HG03097 (cell line): ENCODE data around the gene KIAA1614.

Experiments used
- ATAC-seq: cut with Tn5 transposase; IDR thresholded peaks from one replicate; pipeline ENCODE4 v1.9.1; 2021; ENCODE audit not compliant: unreplicated experiment, low FRiP score

Gene KIAA1614

DNA sequence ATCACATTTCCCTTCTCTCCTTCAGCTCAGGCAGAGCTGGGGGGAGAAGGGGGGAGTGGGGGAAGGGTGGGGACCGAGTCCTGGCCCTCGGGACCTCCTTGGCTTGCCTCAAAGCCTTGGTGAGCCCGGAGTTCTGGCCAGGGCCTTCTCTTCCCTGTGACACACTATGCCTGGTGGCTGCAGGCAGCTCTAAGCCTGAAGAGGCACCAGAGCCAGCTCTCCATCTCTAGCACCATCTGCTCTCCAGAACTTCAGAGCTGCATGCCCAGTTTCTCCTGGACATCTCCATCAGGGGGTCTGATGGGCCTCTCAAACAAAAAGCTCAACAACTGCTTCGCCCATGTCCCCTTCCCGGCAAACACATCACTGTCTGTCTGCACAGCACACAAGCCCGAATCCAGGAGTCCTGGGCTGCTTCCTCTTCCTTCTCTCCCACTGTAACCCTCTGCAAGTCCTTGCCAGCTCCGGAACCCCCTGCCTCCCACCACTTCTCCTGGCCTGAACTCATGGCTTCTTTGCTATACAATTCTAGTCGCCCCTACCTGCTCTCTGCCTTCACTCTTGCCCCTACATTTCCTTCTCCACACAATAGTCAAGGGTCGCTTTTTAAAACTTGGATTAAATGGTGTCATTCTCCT is 26.5 kb downstream of the KIAA1614 start:
- ATAC-seq, result no peak

GRCh38 chr1:180939711-180940103 is 27.0 kb downstream of the KIAA1614 start:
- no peak for ATAC-seq

DNA sequence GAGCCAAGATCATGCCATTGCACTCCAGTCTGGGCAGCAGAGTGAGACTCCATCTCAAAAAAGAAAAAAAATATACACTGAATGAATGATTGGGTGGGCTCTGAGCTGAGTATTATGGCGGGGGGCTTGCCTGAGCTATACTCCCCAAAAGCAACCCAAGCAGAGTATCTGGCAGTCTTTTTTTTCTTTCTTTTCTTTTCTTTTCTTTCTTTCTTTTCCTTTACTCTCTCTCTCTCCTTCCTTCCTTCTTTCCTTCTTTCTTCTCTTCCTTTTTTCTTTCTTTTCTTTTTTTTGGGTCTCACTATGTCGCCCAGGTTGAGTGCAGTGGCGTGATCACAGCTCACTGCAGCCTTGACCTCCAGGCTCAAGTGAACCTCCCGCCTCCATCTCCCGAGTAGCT is 27.7 kb downstream of the KIAA1614 start:
- no peak for ATAC-seq

GRCh38 chr1:180941518-180942275 is 29.0 kb downstream of the KIAA1614 start:
- ATAC-seq, result no peak

- no peak for ATAC-seq
Observed at GRCh38 chr1:180945151-180945550, 32.5 kb downstream of the KIAA1614 start.

DNA sequence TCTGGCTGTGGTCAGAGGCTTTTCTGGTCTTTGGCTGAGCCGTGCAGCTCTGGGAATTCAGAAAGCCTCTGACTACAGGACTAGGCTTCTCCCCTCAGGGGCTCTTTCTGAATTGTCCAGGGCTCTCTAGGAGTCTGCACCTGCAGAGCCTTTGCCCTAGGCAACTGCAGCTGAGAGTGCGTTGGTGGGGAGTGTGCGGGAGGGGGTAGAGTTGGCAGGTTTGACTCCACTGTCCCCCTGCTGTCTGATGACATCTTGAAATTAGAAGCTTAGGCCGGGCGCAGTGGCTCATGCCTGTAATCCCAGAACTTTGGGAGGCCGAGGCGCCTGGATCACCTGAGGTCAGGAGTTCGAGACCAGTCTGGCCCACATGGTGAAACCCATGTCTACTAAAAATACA is 32.9 kb downstream of the KIAA1614 start:
- ATAC-seq, result no peak

DNA sequence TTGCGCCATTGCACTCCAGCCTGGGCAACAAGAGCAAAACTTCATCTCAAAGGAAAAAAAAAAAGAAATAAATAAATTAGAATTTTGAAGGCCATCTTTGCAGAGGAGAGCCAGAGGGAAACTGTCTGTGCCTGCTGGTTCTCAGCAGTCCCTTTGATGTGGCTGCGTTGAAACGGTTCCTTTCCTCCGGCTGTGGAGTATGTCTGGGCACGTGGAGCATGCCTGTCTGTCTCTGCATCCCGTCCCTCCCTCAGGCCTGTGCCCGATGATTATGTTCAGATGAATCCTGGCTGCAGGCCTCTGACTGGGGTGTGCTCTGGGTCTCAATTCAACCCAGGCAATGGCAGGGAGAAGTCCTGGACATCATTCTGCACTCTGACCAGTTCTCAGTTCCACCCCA is 33.4 kb downstream of the KIAA1614 start:
- ATAC-seq, result no peak

- no peak for ATAC-seq
Observed at GRCh38 chr1:180946541-180947498, 34.1 kb downstream of the KIAA1614 start.

DNA sequence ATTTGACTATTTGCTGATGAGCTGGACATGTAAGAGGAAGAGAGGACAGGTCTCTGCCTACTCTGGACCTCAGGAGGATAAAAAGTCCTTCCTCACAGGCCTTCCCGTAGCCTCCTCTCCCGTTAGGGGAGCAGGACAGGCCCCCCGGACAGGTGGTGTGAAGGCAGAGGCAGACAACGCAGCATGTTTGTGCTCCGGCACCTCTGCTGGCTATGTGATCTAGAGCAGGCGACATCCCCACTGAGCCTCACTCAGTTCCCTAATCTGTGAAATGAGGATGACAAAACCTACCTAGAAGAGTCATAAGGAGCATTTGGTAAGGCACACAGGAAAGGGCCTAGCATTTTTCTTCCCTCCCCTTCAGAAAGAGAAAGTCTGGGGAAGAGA is 34.8 kb downstream of the KIAA1614 start:
- no peak for ATAC-seq

DNA sequence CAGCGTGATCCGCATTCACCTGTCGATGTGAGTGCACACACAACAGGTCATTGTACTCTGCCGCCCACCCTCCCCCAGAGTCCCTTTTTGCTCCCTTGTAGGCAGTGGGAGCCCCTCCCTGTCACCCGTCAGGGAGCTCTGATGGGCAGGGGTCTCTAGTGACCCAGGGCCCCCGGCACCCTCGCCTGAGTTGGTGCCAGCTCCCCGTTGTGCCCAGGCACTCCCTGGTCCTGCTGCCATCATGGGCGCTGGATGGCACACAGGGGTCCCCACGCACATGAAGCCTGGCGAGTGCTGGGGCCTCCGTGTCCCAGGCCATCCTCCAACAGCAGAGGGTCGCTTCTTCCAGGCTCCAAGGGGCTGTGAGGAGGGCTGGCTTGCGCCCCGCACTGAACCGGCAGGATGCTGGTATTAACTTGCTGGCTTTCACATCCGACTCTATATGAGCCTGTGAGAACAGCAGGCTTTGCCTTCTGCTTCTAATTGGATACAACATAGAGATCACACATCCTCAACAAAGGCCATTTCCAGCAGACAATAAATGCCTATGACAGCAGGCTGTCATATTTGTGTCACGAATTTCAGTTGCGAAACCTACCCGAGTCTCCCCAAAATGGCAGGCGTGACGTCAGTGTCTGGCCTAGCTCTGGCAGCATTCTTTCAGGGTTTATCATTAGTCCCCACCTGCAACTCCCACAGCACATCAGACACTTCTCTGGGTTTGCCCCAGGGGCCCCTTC is 35.4 kb downstream of the KIAA1614 start:
- ATAC-seq, result no peak

GRCh38 chr1:180948641-180949615 is 36.2 kb downstream of the KIAA1614 start:
- no peak for ATAC-seq

GRCh38 chr1:180949616-180950000 is 36.9 kb downstream of the KIAA1614 start:
- ATAC-seq, result no peak

GRCh38 chr1:180950321-180950720 is 37.6 kb downstream of the KIAA1614 start:
- ATAC-seq, result no peak

DNA sequence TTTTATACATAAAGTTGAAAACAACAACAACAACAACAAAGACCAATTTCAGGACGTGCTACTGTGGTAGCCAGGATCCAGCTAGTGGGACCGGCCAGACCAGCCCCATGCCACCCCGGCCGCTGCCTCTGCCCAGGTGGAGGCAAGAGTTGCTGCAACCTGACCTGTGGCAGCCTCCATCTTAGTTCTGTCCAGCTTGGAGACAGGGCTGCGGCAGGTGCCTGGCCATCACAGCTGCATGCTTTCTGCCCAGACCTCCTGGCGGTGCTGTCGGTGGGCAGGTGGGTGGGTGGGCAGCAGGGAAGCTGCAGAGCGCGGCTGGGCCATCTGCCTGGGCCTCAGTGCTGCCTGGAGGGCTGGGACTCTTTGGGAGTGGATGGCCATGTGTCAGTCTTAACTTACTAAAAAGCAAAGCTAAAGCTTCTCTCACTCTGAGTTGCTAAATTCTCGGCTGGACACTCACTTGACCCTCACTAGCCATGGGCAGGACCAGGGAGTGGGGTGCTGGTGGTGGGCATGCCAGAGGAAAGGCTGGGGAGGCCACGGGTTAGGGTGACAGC is 38.6 kb downstream of the KIAA1614 start:
- ATAC-seq, result no peak

GRCh38 chr1:180951836-180952656 is 39.3 kb downstream of the KIAA1614 start:
- ATAC-seq, result no peak

GRCh38 chr1:180952657-180953013 is 39.9 kb downstream of the KIAA1614 start:
- no peak for ATAC-seq

DNA sequence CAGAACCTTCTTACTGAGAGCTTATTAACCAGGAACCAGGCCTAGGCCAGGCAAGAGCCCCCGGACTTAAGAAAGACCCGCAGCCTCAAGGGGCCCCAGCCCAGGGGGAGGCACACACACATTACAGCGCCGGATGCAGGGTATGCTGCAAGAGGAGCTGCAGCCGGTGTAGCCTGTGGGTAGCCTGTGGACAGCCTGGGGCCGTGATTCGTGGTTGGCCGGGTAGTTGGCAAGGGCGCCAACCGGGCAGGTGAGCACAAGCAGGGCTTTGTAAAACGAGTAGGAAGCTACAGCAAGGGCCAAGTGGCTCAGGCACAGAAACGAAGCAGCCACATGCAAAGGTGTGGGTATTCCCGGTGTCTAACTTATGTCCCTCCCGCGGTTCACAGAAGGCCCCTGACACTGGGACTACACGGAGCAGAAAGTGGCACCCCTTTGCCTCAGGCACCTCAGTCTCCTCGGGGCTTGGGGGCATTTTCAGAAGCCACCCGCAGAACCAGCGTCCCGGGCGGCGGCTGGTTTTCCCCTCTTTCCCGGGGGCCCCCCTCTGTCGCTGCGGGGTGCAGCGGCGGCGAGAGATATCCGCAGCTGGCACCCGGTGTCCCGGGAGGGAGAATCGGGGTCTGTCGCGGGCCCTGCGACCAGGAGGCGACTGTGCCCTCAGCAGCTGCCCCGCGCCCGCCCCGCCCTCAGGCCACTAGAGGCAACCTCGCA is 40.8 kb downstream of the KIAA1614 start:
- no peak for ATAC-seq
